H1 (cell line): Measurements from ENCODE around the gene RAB30. TPM values are rescaled to one million over a fixed set of nuclear protein-coding genes. Genes with fewer than 3 reads are reported as not detected.

ENCODE experiments used
- CTCF ChIA-PET: fragments of 300-600 bp; sonication (Branson Sonifier 250); formaldehyde crosslinking; loops from one replicate; lab custom pipeline; 2021; ENCODE audit not compliant: partially characterized antibody; lab: Charles Lee
- POLR2A ChIA-PET: fragments of 300-600 bp; sonication (Branson Sonifier 250); formaldehyde crosslinking; loops from one replicate; lab custom pipeline; 2021; ENCODE audit warnings: inconsistent platforms; ENCODE audit not compliant: partially characterized antibody; lab: Charles Lee
- DNase-seq, 2 experiments: peaks; one replicate each; pipeline versions ENCODE4 v3.0.0 to v3.0.0-alpha.2; 2010 to 2022; ENCODE audit warnings: low spot score in 2 of 2, low read depth in 1 of 2, mixed read lengths in 1 of 2
- FAIRE-seq: peaks from 2 replicates; lab custom pipeline; 2011; peaks lifted over from hg19 to GRCh38; lab: Jason Lieb, UNC
- H2AFZ ChIP-seq: 2 replicates; pipeline ENCODE4 v1.8.1; 2012; ENCODE audit warnings: low read length, inconsistent platforms
- H2AK5ac ChIP-seq: 2 replicates; pipeline ENCODE4 v1.6.1; 2013; ENCODE audit warnings: low read depth, low read length
- H2BK120ac ChIP-seq: replicated peaks from 2 replicates; pipeline ENCODE3; 2013; ENCODE audit warnings: low read depth, low read length, inconsistent platforms
- H2BK12ac ChIP-seq: 2 replicates; pipeline ENCODE4 v1.6.1; 2013; ENCODE audit warnings: low read depth, low read length
- H2BK15ac ChIP-seq: 2 replicates; pipeline ENCODE4 v1.6.1; 2013; ENCODE audit warnings: low read length
- H2BK20ac ChIP-seq: 2 replicates; pipeline ENCODE4 v1.6.1; 2013; ENCODE audit warnings: low read length
- H2BK5ac ChIP-seq: 2 replicates; pipeline ENCODE4 v1.6.1; 2013; ENCODE audit warnings: low read depth, low read length
- H3K14ac ChIP-seq: 2 replicates; pipeline ENCODE4 v1.6.1; 2013; ENCODE audit warnings: inconsistent platforms; ENCODE audit not compliant: insufficient read length
- H3K18ac ChIP-seq: 2 replicates; pipeline ENCODE4 v1.6.1; 2013; ENCODE audit warnings: low read length; ENCODE audit errors: extremely low read depth
- H3K23ac ChIP-seq: 2 replicates; pipeline ENCODE4 v1.6.1; 2013; ENCODE audit warnings: inconsistent platforms; ENCODE audit not compliant: insufficient read length
- H3K23me2 ChIP-seq: 2 replicates; pipeline ENCODE4 v1.6.1; 2013; ENCODE audit warnings: low read depth, low read length
- H3K27ac ChIP-seq: 2 replicates; pipeline ENCODE4 v1.6.1; 2011; ENCODE audit warnings: low read depth, low read length, inconsistent platforms
- H3K27me3 ChIP-seq, 4 experiments: replicated peaks in 1 of 4; 1 replicate in 1 of 4; 2 replicates in 3 of 4; pipeline versions ENCODE4 v1.6.1 to v1.8.1; 2011 to 2013; ENCODE audit warnings: low read length in 3 of 4, mild to moderate bottlenecking in 3 of 4, inconsistent platforms in 2 of 4, mixed read lengths in 2 of 4, moderate library complexity in 1 of 4; ENCODE audit not compliant: control insufficient read depth in 3 of 4, insufficient read depth in 3 of 4; ENCODE audit errors: extremely low read depth in 1 of 4
- H3K36me3 ChIP-seq, 4 experiments: 2 replicates each; pipeline versions ENCODE4 v1.6.1 to v1.8.1; 2011 to 2013; ENCODE audit warnings: mild to moderate bottlenecking in 4 of 4, low read length in 3 of 4, moderate library complexity in 2 of 4, control low read depth in 1 of 4, inconsistent platforms in 1 of 4; ENCODE audit not compliant: insufficient read depth in 4 of 4, control insufficient read depth in 2 of 4
- H3K4ac ChIP-seq: replicated peaks from 2 replicates; pipeline ENCODE3; 2013; ENCODE audit warnings: low read length, low read depth, mixed read lengths, inconsistent platforms; ENCODE audit not compliant: insufficient read length
- H3K4me1 ChIP-seq, 4 experiments: replicated peaks in 1 of 4; 1 replicate in 1 of 4; 2 replicates in 3 of 4; pipeline versions ENCODE4 v1.6.1 to v1.8.1; 2011 to 2013; ENCODE audit warnings: low read length in 3 of 4, inconsistent platforms in 2 of 4, mixed read lengths in 1 of 4; ENCODE audit not compliant: insufficient read depth in 4 of 4, control insufficient read depth in 3 of 4
- H3K4me2 ChIP-seq, 2 experiments: 2 replicates each; pipeline versions ENCODE4 v1.6.1 to v1.8.1; 2011 to 2013; ENCODE audit warnings: low read depth in 2 of 2, low read length in 2 of 2, control low read depth in 1 of 2, inconsistent platforms in 1 of 2, mild to moderate bottlenecking in 1 of 2; ENCODE audit not compliant: insufficient read depth in 1 of 2
- H3K4me3 ChIP-seq, 4 experiments: fragments of 200-600, 300-600 bp in 1 of 4; sonication (generic), shearing (Covaris generic), sonication (Bioruptor Twin) in 1 of 4; 2 replicates each; pipeline versions ENCODE4 v1.5.1 to v1.8.1; 2011 to 2016; ENCODE audit warnings: low read length in 4 of 4, low read depth in 3 of 4, control low read depth in 2 of 4, inconsistent platforms in 2 of 4, mild to moderate bottlenecking in 2 of 4, mixed read lengths in 1 of 4, moderate library complexity in 1 of 4; ENCODE audit not compliant: insufficient read depth in 2 of 4; ENCODE audit errors: extremely low read depth in 1 of 4
- H3K56ac ChIP-seq: replicated peaks from 2 replicates; pipeline ENCODE3; 2013; ENCODE audit warnings: low read depth, mild to moderate bottlenecking, mixed read lengths, low read length, inconsistent platforms; ENCODE audit not compliant: insufficient read length
- H3K79me1 ChIP-seq: 2 replicates; pipeline ENCODE4 v1.6.1; 2013; ENCODE audit warnings: low read depth, low read length, control low read depth
- H3K79me2 ChIP-seq, 2 experiments: 2 replicates each; pipeline versions ENCODE4 v1.6.1 to v1.8.1; 2012 to 2013; ENCODE audit warnings: low read length in 2 of 2, mild to moderate bottlenecking in 2 of 2, inconsistent platforms in 1 of 2; ENCODE audit not compliant: insufficient read depth in 2 of 2, control insufficient read depth in 1 of 2
- H3K9ac ChIP-seq, 4 experiments: replicated peaks in 1 of 4; 1 replicate in 1 of 4; 2 replicates in 3 of 4; pipeline versions ENCODE4 v1.6.1 to v1.8.1; 2011 to 2013; ENCODE audit warnings: low read depth in 3 of 4, low read length in 3 of 4, control low read depth in 2 of 4, mild to moderate bottlenecking in 2 of 4, moderate library complexity in 2 of 4, inconsistent platforms in 1 of 4; ENCODE audit errors: extremely low read depth in 1 of 4
- H3K9me3 ChIP-seq, 2 experiments: 2 replicates each; pipeline versions ENCODE4 v1.6.1 to v1.8.1; 2012 to 2013; ENCODE audit warnings: mild to moderate bottlenecking in 2 of 2, moderate library complexity in 2 of 2, control low read depth in 1 of 2, inconsistent platforms in 1 of 2, low read depth in 1 of 2, low read length in 1 of 2, mixed read lengths in 1 of 2; ENCODE audit not compliant: insufficient read depth in 2 of 2
- H4K20me1 ChIP-seq, 2 experiments: replicated peaks in 1 of 2; 2 replicates each; pipeline versions ENCODE3 to v1.8.1; 2011 to 2013; ENCODE audit warnings: inconsistent platforms in 2 of 2, low read length in 2 of 2, mild to moderate bottlenecking in 1 of 2; ENCODE audit not compliant: insufficient read depth in 2 of 2, control insufficient read depth in 1 of 2
- H4K5ac ChIP-seq: 2 replicates; pipeline ENCODE4 v1.6.1; 2013; ENCODE audit warnings: low read length, low read depth, mixed read lengths, inconsistent platforms; ENCODE audit not compliant: insufficient read length
- H4K8ac ChIP-seq: 2 replicates; pipeline ENCODE4 v1.8.0; 2013; ENCODE audit warnings: mild to moderate bottlenecking, moderate library complexity, low read length, inconsistent platforms; ENCODE audit not compliant: insufficient read depth; ENCODE audit errors: extremely low read depth
- H4K91ac ChIP-seq: replicated peaks from 2 replicates; pipeline ENCODE3; 2013; ENCODE audit warnings: low read length, mixed read lengths, inconsistent platforms; ENCODE audit not compliant: insufficient read length
- ASH2L ChIP-seq: fragments of 200-600, 300-600 bp; sonication (generic); IDR thresholded peaks from one replicate; pipeline ENCODE4 v1.7.1; 2017; ENCODE audit warnings: low read length
- ATF3 ChIP-seq: IDR thresholded peaks from 2 replicates; pipeline ENCODE4 v1.6.1; 2011; ENCODE audit warnings: low read depth, mild to moderate bottlenecking, low read length; ENCODE audit not compliant: insufficient read depth
- CBX5 ChIP-seq: fragments of 300-800, 300-1000 bp; sonication (generic); IDR thresholded peaks from 2 replicates; pipeline ENCODE4 v1.7.1; 2016; ENCODE audit warnings: antibody characterized with exemption, low read length, low read depth
- CBX8 ChIP-seq: fragments of 300-800, 300-1000 bp; sonication (generic); IDR thresholded peaks from 2 replicates; pipeline ENCODE4 v1.7.1; 2016; ENCODE audit warnings: low read depth, low read length, borderline replicate concordance
- E2F6 ChIP-seq: IDR thresholded peaks from 2 replicates; pipeline ENCODE4 v1.6.1; 2012; ENCODE audit warnings: inconsistent platforms
- EZH2 ChIP-seq: fragments of 200-600 bp; sonication (generic); IDR thresholded peaks from 2 replicates; pipeline ENCODE4 v1.7.1; 2012; ENCODE audit warnings: low read depth, mild to moderate bottlenecking, moderate library complexity, low read length, inconsistent platforms; ENCODE audit not compliant: severe bottlenecking
- GTF2F1 ChIP-seq: IDR thresholded peaks from 2 replicates; pipeline ENCODE4 v1.6.1; 2012; ENCODE audit warnings: low read depth, low read length, improper control_type of control experiment, borderline replicate concordance
- KDM5A ChIP-seq: fragments of 200-600 bp; IDR thresholded peaks from 2 replicates; pipeline ENCODE4 v1.7.1; 2012; ENCODE audit warnings: mild to moderate bottlenecking, low read length, inconsistent platforms, mixed read lengths
- POLR2AphosphoS5 ChIP-seq: IDR thresholded peaks from 2 replicates; pipeline ENCODE4 v1.6.1; 2011; ENCODE audit warnings: low read depth, low read length
- RAD21 ChIP-seq, 2 experiments: IDR thresholded peaks in 1 of 2; conservative IDR thresholded peaks in 1 of 2; 2 replicates each; pipeline ENCODE4 v1.6.1; 2011; ENCODE audit warnings: low read depth in 2 of 2, low read length in 2 of 2, improper control_type of control experiment in 1 of 2, inconsistent platforms in 1 of 2, mild to moderate bottlenecking in 1 of 2, moderate library complexity in 1 of 2
- SAP30 ChIP-seq: fragments of 300-600 bp; sonication (generic); IDR thresholded peaks from 2 replicates; pipeline ENCODE4 v1.7.1; 2012; ENCODE audit warnings: low read length, moderate library complexity, mild to moderate bottlenecking, inconsistent platforms; ENCODE audit not compliant: insufficient read depth, insufficient replicate concordance
- SIN3A ChIP-seq, 2 experiments: IDR thresholded peaks in 1 of 2; conservative IDR thresholded peaks in 1 of 2; 2 replicates each; pipeline ENCODE4 v1.6.1; 2011 to 2012; ENCODE audit warnings: low read length in 2 of 2, improper control_type of control experiment in 1 of 2, low read depth in 1 of 2, mild to moderate bottlenecking in 1 of 2
- SP1 ChIP-seq: IDR thresholded peaks from 2 replicates; pipeline ENCODE4 v1.6.1; 2011; ENCODE audit warnings: low read depth, low read length
- TBP ChIP-seq: IDR thresholded peaks from 2 replicates; pipeline ENCODE4 v1.6.1; 2011; ENCODE audit warnings: low read depth, low read length, improper control_type of control experiment
- polyA plus RNA-seq, 7 experiments: library from polyadenylated mRNA; depleted of rRNA in 3 of 7; stranded (reverse) in 5 of 7; unstranded in 2 of 7; fragments of >200 nt in 5 of 7; fragments of 200-250 nt in 2 of 7; gene quantifications; 1 replicate in 5 of 7; 2 replicates in 1 of 7; 4 replicates in 1 of 7; pipeline versions ENCODE4 v1.2.1 to v1.2.3, GENCODE V29; 2011 to 2013; ENCODE audit warnings: missing spikeins in 2 of 7, mixed read lengths in 2 of 7
- total RNA-seq: library from RNA; stranded (reverse); fragmentation: NEBNext Ultra II Directional; extraction: Animal tissue kit (Norgen Biotek cat#: 25700); gene quantifications from 2 replicates; pipeline ENCODE4 v1.2.1, GENCODE V29; 2021

RAB30 gene
- total and polyA plus RNA-seq, 2 of the 8 experiments (the other 6 are each of a cell fraction or from before 2014, with no cell fraction given): 1.6 to 11.7 TPM

GRCh38 chr11:83034673-83035014 is 37.1 kb downstream of the RAB30 start:
- Histone ChIP-seq H2AK5ac (no peak overlapping the region), H4K5ac (no peak overlapping the region), H3K23ac (no peak overlapping the region), H3K9ac (no peak overlapping the region), H2BK5ac (no peak overlapping the region), H2BK15ac (no peak overlapping the region), H3K18ac (no peak overlapping the region), H3K4me2 (no peak overlapping the region), H4K20me1 (no peaks in the 10 kb centered on the region), H3K4me3 (no peak overlapping the region), H3K56ac (no peak overlapping the region), H3K27me3 (no peaks in the 10 kb centered on the region), H3K79me2 (no peaks in the 10 kb centered on the region), H2BK120ac (no peak overlapping the region), H4K91ac (no peak overlapping the region), H2AFZ (no peak overlapping the region), H3K14ac (no peak overlapping the region), H3K23me2 (no peaks in the 10 kb centered on the region), H3K4me1 (peaks cover 1 to 3% (median 2%) of the 10 kb centered on the region in 4 experiments; a peak in 4 of 7 replicates), H3K79me1 (no peaks in the 10 kb centered on the region), H3K36me3 (no peaks in the 10 kb centered on the region), H2BK12ac (no peak overlapping the region), H2BK20ac (no peak overlapping the region), H3K9me3 (no peaks in the 10 kb centered on the region), H3K4ac (no peak overlapping the region), H4K8ac (no peak overlapping the region), H3K27ac (no peak overlapping the region)
- FAIRE-seq (no peak), DNase-seq (no peak)
- CTCF ChIA-PET: interaction anchor here (0.7 to 1.2 kb wide), 4 partner anchors 12 to 86 kb away, joined by 3 to 5 read pairs (median 4); no protein-coding TSS in a partner anchor
- POLR2A ChIA-PET: interaction anchor here (1.0 to 1.6 kb wide), 5 partner anchors 14 to 133 kb away, joined by 3 to 4 read pairs (median 3); partner anchors contain the start of gene DDIAS
- TF ChIP-seq SP1: no peak
- TF ChIP-seq ASH2L: no peak
- TF ChIP-seq GTF2F1: no peak
- TF ChIP-seq EZH2: no peak
- no peak for TF ChIP-seq TBP
- TF ChIP-seq CBX5: no peak
- TF ChIP-seq RAD21 (IDR thresholded peaks at IDR 0.05 in 1 of 2, conservative IDR thresholded peaks at IDR 0.05 in 1 of 2; ENCODE audit: low read depth in 2 of 2, low read length in 2 of 2): no peak
- TF ChIP-seq E2F6: no peak
- TF ChIP-seq SAP30: no peak
- TF ChIP-seq CBX8: no peak
- TF ChIP-seq SIN3A (conservative IDR thresholded peaks at IDR 0.05 in 1 of 2, IDR thresholded peaks at IDR 0.05 in 1 of 2; ENCODE audit: low read depth in 1 of 2, low read length in 2 of 2): no peak
- no peak for TF ChIP-seq ATF3
- no peak for TF ChIP-seq POLR2AphosphoS5
- TF ChIP-seq KDM5A: no peak
